Fibroblast of mammary gland (primary cell): Measurements from ENCODE around the gene QPCT.

ENCODE experiments used
- DNase-seq: peaks from one replicate; pipeline ENCODE4 v3.0.0-alpha.2; 2010; ENCODE audit warnings: low read depth
- H3K4me3 ChIP-seq: 2 replicates; pipeline ENCODE4 v1.5.1; 2011; ENCODE audit warnings: low read depth, mild to moderate bottlenecking, low read length, moderate library complexity; ENCODE audit not compliant: control insufficient read depth
- TF ChIP-seq, protein P1 (sequence below): conservative IDR thresholded peaks from 2 replicates; pipeline ENCODE4 v1.5.1; 2011; ENCODE audit warnings: low read depth, low read length, inconsistent platforms; ENCODE audit not compliant: control insufficient read depth, insufficient read depth

QPCT gene

DNA sequence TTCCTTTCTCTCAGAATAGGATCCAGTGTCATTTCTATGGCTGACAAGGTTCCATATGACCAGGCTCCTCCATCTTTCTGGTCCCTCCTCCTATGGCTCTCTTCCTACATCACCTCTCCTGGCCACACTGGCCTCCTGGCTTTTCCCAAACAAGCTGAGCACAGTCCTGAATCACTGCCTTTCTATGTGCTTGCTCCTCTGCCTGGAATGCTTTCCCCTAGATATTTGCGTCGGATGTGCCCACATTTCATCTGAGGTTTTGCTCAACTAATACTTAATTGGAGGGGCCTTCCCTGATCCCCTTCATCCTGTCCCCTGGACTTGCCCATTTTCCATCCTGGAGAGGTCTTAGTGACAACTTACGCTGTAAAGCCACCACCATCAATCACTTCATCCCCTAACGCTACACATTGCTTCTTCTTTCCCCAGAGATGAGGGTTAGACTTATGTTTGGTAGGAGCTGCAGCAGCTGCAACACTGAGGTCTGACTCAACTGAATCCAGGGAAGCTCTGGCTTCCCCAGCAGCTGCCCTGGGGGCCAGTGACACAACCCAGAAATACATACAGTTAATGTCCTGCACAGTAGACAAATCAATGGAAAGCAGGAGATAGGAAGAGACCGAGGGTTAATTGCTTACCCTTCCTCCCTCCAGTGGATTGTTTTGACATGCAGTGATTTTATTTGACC lies 42.9 kb downstream of the QPCT start:
- peak; percentile 83 for DNase-seq
- H3K4me3 ChIP-seq: no peak overlapping the region
- TF ChIP-seq, protein P1, sequence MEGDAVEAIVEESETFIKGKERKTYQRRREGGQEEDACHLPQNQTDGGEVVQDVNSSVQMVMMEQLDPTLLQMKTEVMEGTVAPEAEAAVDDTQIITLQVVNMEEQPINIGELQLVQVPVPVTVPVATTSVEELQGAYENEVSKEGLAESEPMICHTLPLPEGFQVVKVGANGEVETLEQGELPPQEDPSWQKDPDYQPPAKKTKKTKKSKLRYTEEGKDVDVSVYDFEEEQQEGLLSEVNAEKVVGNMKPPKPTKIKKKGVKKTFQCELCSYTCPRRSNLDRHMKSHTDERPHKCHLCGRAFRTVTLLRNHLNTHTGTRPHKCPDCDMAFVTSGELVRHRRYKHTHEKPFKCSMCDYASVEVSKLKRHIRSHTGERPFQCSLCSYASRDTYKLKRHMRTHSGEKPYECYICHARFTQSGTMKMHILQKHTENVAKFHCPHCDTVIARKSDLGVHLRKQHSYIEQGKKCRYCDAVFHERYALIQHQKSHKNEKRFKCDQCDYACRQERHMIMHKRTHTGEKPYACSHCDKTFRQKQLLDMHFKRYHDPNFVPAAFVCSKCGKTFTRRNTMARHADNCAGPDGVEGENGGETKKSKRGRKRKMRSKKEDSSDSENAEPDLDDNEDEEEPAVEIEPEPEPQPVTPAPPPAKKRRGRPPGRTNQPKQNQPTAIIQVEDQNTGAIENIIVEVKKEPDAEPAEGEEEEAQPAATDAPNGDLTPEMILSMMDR: no peak

DNA sequence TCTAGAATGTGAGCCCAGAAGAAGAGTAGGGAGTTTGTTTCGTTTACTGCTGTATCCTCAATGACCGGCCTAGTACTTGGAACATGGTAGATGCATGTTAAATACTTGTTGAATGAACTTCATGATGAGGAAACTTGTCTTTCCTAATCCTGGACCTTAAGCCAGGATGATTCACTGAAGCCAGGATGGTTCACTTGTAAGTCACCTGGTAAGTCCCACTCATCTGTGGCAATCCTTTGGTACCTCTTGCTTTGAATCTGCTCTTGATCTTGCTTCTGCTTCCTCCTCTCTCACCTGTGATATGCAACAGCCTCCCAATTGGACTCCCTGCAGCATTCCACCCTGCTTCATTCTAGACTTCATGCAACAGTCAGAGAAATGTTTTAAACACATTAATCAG lies 43.6 kb downstream of the QPCT start:
- TF ChIP-seq, protein P1: no peak
- peak; percentile 97 for DNase-seq
- no peak overlapping the region for H3K4me3 ChIP-seq

- TF ChIP-seq, protein P1: no peak
- no peak overlapping the region for H3K4me3 ChIP-seq
- no peak for DNase-seq
Observed at GRCh38 chr2:37389395-37389794, 45.0 kb downstream of the QPCT start.

DNA sequence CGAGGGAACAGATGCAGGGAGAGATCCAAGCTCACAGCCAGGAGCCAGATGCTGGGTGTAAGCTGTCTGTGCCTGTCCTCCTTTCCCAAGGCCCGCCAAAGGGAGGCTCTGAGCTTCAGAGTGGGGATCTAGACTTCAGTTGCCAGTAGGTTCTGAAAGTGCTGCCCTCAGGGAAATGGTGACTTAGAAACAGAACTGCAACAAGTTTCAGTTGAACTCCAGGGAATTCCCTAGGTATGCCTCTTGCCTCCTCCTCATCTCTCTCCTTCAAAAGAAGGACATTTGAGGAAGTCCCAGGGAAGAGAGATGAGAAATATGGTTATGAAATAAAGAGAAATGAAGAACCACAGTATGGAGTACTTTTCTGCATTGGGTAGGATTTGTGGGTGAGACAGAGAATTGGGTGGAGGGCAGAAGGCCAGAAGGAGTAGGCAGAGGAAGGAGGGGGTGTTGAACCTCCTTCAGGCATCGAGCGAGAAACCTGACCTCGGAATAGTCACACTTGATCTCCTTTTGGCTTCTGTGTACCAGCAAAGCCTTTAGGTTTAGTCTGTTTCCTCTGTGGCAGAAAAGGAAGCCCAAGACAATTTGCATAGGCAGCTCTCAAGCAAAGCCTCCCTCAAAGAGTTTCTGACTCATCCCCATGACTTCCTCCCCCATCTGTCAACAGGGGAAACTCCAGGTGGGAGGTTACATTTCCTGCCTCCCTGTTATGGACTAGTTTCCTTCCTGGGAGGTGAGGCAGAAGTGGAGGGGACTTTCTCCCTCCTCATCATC lies 45.7 kb downstream of the QPCT start:
- no peak overlapping the region for H3K4me3 ChIP-seq
- TF ChIP-seq, protein P1: no peak
- peak; percentile 89 for DNase-seq

DNA sequence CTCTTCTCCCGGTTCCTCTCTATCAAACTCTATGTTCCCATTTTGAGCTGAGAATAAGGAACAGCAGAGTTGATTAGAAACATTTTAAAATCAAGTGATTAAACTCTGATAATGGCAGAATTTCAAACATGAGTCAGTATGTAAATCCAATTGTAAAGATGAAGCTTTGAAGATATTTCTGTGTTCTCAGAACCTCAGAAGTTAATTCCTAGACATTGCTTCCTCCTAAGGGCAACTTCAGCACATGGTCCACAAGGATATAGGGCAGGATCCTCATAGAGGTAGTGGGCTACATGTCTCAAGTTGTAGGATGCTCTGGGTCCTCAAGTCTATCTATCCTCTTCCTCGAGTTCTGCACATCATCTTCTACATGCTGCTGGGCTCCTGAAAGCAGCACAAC lies 46.3 kb downstream of the QPCT start:
- H3K4me3 ChIP-seq: no peak overlapping the region
- DNase-seq: no peak
- TF ChIP-seq, protein P1: no peak

DNA sequence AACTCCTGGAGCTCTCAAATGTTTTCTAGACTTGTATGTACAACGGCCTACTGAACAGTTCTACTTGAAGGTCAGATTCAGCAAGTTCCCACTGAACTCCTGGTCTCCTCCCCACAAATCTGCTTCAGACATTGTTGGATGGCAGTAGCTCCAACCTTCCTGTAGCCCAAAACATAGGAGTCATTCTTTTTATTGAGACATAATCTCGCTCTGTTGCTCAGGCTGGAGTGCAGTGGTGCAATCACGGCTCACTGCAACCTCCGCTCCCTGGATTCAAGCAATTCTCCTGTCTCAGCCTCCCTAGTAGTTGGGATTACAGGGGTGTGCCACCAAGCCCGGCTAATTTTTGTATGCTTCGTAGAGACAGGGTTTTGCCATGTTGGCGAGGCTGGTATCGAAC lies 47.3 kb downstream of the QPCT start:
- H3K4me3 ChIP-seq: no peak overlapping the region
- TF ChIP-seq, protein P1: no peak

DNA sequence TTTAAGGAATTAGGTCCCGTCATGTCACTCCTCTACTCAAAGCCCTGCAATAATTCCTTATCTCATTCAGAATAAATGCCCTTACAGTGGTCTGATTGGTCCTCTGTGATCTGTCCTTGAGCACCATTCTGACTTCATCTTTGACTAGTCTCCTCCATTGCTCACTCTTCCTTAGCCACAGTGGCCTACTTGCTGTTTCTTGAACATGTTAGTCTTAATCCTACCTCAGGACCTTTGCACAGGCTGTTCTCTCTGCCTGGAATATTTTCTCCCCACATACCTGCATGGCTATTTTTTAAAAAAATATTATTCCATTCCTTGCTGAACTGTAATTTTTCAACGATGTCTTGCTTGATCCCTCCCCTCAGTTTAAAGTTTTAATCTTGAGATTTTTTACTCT lies 48.0 kb downstream of the QPCT start:
- H3K4me3 ChIP-seq: no peak overlapping the region
- TF ChIP-seq, protein P1: no peak
- no peak for DNase-seq

More for the DNA sequence above, 47.3 kb downstream of the QPCT start:
- no peak for DNase-seq
